Right lobe of liver (tissue), 4 donors: ENCODE data around the gene UVRAG.

Source experiments
- POLR2A ChIP-seq: fragments of 450-650 bp; IDR thresholded peaks from one replicate; pipeline ENCODE4 v1.6.1; 2017; ENCODE audit warnings: antibody characterized with exemption, mild to moderate bottlenecking
- TF ChIP-seq, protein P1 (sequence below), 4 donors: fragments of 200-600 bp in 3 of 4; fragments of 450-650 bp in 1 of 4; IDR thresholded peaks; one replicate each; pipeline versions ENCODE4 v1.5.1 to v1.8.0; 2016 to 2022; ENCODE audit warnings: antibody characterized with exemption in 4 of 4, mild to moderate bottlenecking in 2 of 4
- donor health status: DM: no; HTN: no; CAD: no.
- donor health status: DM: no; HTN: no; CAD: no.
- donor health status: DM: no; HTN: yes; CAD: no.

DNA sequence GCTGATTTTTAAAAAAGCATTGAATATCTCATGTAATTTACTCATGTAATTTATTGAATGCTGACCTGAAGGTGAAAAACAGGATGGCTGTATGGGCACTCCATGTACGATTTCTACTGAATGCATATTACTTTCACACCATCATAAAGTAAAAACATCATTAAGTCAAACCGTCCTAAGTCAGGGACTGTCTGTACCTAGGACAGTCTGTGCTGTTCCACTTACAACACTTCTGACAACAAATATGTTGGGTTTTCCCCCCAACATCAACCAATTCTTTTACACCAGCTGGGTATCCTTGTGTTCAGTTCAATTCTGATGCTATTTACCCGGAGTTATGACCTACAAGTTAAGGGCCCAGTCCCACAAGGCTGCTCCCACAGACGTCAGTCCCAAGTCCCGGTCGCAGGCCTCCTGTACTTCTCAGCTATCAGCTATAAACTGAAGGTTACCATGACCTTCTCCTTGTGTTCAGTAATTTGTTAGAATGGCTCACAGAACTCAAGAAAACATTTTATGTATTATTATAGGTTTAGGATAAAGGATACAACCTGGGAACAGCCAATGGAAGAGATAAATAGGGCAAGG, 17.0 kb downstream of the UVRAG start:
- TF ChIP-seq, protein P1, sequence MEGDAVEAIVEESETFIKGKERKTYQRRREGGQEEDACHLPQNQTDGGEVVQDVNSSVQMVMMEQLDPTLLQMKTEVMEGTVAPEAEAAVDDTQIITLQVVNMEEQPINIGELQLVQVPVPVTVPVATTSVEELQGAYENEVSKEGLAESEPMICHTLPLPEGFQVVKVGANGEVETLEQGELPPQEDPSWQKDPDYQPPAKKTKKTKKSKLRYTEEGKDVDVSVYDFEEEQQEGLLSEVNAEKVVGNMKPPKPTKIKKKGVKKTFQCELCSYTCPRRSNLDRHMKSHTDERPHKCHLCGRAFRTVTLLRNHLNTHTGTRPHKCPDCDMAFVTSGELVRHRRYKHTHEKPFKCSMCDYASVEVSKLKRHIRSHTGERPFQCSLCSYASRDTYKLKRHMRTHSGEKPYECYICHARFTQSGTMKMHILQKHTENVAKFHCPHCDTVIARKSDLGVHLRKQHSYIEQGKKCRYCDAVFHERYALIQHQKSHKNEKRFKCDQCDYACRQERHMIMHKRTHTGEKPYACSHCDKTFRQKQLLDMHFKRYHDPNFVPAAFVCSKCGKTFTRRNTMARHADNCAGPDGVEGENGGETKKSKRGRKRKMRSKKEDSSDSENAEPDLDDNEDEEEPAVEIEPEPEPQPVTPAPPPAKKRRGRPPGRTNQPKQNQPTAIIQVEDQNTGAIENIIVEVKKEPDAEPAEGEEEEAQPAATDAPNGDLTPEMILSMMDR (IDR thresholded peaks at IDR 0.05), result no peak
- no peak for TF ChIP-seq POLR2A
